Small intestine (tissue), 7 donors: Measurements from ENCODE around the gene CLEC4D. TPM values are rescaled to one million over a fixed set of nuclear protein-coding genes. Genes with fewer than 3 reads are reported as not detected.
"Not testable (repeated sequence)": the region's sequence is repeated elsewhere in the genome, so short reads cannot be mapped to it uniquely, and the experiment has no call there.

Experiments
- DNase-seq, 2 donors: peaks; one replicate each; pipeline versions ENCODE4 v3.0.0 to v3.0.0-alpha.2; 2013
- FAIRE-seq: peaks from 2 replicates; lab custom pipeline; 2012; peaks lifted over from hg19 to GRCh38; lab: Jason Lieb, UNC
- H3K27ac ChIP-seq, 3 donors: one replicate each; pipeline ENCODE4 v1.5.1; 2013; ENCODE audit warnings: low read length in 2 of 3, mild to moderate bottlenecking in 2 of 3, control low read depth in 1 of 3, inconsistent platforms in 1 of 3, low read depth in 1 of 3, moderate library complexity in 1 of 3
- H3K27me3 ChIP-seq, 3 donors: one replicate each; pipeline ENCODE4 v1.6.1; 2013; ENCODE audit warnings: low read length in 3 of 3, inconsistent platforms in 1 of 3; ENCODE audit not compliant: control insufficient read depth in 3 of 3, insufficient read depth in 3 of 3
- H3K36me3 ChIP-seq, 3 donors: one replicate each; pipeline ENCODE4 v1.6.1; 2013; ENCODE audit warnings: low read length in 3 of 3, inconsistent platforms in 1 of 3, low read depth in 1 of 3, mild to moderate bottlenecking in 1 of 3, moderate library complexity in 1 of 3; ENCODE audit not compliant: control insufficient read depth in 3 of 3, insufficient read depth in 2 of 3
- H3K4me1 ChIP-seq, 3 donors: one replicate each; pipeline ENCODE4 v1.6.1; 2013; ENCODE audit warnings: low read length in 2 of 3, inconsistent platforms in 1 of 3, low read depth in 1 of 3, mild to moderate bottlenecking in 1 of 3, moderate library complexity in 1 of 3; ENCODE audit not compliant: control insufficient read depth in 3 of 3, insufficient read depth in 2 of 3
- H3K4me3 ChIP-seq, 3 donors: one replicate each; pipeline ENCODE4 v1.5.1; 2013; ENCODE audit warnings: low read length in 3 of 3, control low read depth in 1 of 3, inconsistent platforms in 1 of 3, low read depth in 1 of 3, mild to moderate bottlenecking in 1 of 3, moderate library complexity in 1 of 3
- H3K9me3 ChIP-seq, 2 donors: one replicate each; pipeline ENCODE4 v1.6.1; 2013; ENCODE audit warnings: low read depth in 1 of 2, low read length in 1 of 2; ENCODE audit not compliant: control insufficient read depth in 2 of 2, insufficient read depth in 1 of 2
- WGBS, 3 donors: extraction: QIAGEN DNeasy Blood & Tissue Kit; methylation state at CpG; one replicate each; pipeline ENCODE4 v1.1.7; 2013; 5-methylcytosine and 5-hydroxymethylcytosine counted together
- polyA plus RNA-seq, 4 donors: library from polyadenylated mRNA; stranded (reverse) in 3 of 4; unstranded in 1 of 4; fragments of 200-250 nt in 3 of 4; fragments of 120-200 nt in 1 of 4; gene quantifications; one replicate each; pipeline versions ENCODE4 v1.2.1 to v1.2.3, GENCODE V29; 2013
- donor health status: healthy with polysubstance abuse.
- donor health status: control.
- donor health status: control.
- donor health status: Bipolar disorder and iron deficiency.
- donor health status: healthy.

CLEC4D gene
- polyA plus RNA-seq, 4 donors, result 0.03 to 0.07 TPM; not detected in 2

DNA sequence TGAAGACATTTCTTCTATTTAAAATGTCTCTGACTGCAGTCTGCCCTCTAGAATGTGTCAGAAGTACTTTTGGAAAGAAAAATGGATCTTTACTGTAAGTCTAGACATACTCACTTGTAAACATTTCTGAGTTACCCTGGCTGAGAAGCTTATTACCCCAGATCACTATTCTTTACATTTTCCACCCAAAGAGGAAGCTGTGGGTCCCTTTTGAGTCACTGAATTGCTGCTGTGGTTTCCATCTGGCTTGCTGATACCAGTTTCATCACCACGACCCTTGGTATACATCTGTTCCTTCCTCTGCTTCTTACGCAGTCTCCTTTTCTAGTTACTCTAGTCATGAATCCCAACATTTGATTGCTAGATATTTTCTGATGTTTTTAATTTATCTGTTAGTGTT, 20.2 kb upstream of the CLEC4D start:
- Histone ChIP-seq H3K27ac (no peak overlapping the region), H3K27me3 (no peaks in the 10 kb centered on the region), H3K4me3 (no peak overlapping the region), H3K4me1 (no peaks in the 10 kb centered on the region), H3K9me3 (no peaks in the 10 kb centered on the region), H3K36me3 (no peaks in the 10 kb centered on the region)
- no peak for FAIRE-seq
- WGBS, 3 donors, result 33 to 63% (median 40%) methylated on average over 1 to 2 of the region's 2 CpGs
- peak; percentile 6 to 48 for DNase-seq

- 83 to 93% (median 93%) methylated on average over 4 of the region's 4 CpGs for WGBS, 3 donors
- not testable (repeated sequence) for H3K9me3 ChIP-seq, H3K4me1 ChIP-seq, FAIRE-seq, H3K27ac ChIP-seq, H3K27me3 ChIP-seq, H3K4me3 ChIP-seq, DNase-seq, H3K36me3 ChIP-seq
Observed at GRCh38 chr12:8495671-8496070, 17.6 kb upstream of the CLEC4D start.

DNA sequence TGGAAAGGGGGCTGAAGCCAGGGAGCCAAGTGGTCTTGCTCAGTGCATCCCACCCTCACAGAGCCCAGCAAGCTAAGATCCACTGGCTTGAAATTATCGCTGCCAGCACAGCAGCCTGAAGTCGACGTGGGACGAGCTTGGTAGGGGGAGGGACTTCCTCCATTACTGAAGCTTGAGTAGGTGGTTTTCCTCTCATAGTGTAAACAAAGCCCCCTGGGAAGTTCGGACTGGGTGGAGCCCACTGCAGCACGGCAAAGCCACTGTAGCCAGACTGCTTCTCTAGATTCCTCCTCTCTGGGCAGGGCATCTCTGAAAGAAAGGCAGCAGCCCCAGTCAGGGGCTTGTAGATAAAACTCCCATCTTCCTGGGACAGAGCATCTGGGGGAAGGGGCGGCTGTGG, 17.2 kb upstream of the CLEC4D start:
- not testable (repeated sequence) for H3K9me3 ChIP-seq, H3K4me3 ChIP-seq, FAIRE-seq, H3K36me3 ChIP-seq, H3K27ac ChIP-seq, H3K27me3 ChIP-seq, DNase-seq, H3K4me1 ChIP-seq
- 48 to 76% (median 68%) methylated on average over 7 of the region's 7 CpGs for WGBS, 3 donors

GRCh38 chr12:8499616-8500015, 13.7 kb upstream of the CLEC4D start:
- H3K27me3 ChIP-seq, result peaks cover 0 to 4% (median 0%) of the 10 kb centered on the region in 3 donors
- no peak for FAIRE-seq
- no peak overlapping the region for H3K4me3 ChIP-seq
- DNase-seq, result no peak
- H3K9me3 ChIP-seq, result no peaks in the 10 kb centered on the region
- no peaks in the 10 kb centered on the region for H3K4me1 ChIP-seq
- H3K36me3 ChIP-seq, result no peaks in the 10 kb centered on the region
- 49 to 52% (median 51%) methylated on average over 4 of the region's 4 CpGs for WGBS, 3 donors
- no peak overlapping the region for H3K27ac ChIP-seq

- no peak for FAIRE-seq
Observed at GRCh38 chr12:8501720-8502119, 11.6 kb upstream of the CLEC4D start.

DNA sequence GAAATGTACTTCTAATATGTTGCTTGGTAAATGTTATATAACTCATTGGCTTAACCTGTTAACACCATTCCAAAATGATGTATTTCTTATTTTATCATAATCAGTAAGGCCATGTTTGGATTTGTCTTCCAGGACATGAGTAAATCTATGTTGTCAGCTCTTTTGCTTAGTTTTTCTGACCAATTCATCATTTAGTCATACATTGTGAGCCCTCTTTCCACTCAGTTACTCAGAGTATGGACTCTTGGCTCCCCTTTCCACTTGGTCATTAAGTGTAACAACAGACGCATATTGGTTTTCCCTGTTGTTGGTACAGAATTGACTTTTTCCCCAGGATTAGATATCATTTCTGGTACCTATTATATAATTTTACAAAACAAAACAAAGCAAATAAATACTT, 9.0 kb upstream of the CLEC4D start:
- Histone ChIP-seq H3K9me3 (no peaks in the 10 kb centered on the region), H3K27ac (no peak overlapping the region), H3K36me3 (no peaks in the 10 kb centered on the region), H3K27me3 (peaks cover 0 to 2% (median 0%) of the 10 kb centered on the region in 3 donors), H3K4me1 (no peaks in the 10 kb centered on the region), H3K4me3 (no peak overlapping the region)
- WGBS, 3 donors, result 90 to 97% (median 94%) methylated on average over 1 of the region's 1 CpG
- no peak for FAIRE-seq
- no peak for DNase-seq

More at GRCh38 chr12:8501720-8502119, 11.6 kb upstream of the CLEC4D start:
- DNase-seq, result peak in 1 of 2 donors; percentile 3
- H3K27ac ChIP-seq, result no peak overlapping the region
- H3K9me3 ChIP-seq, result no peaks in the 10 kb centered on the region
- no peak overlapping the region for H3K4me3 ChIP-seq
- H3K36me3 ChIP-seq, result no peaks in the 10 kb centered on the region
- WGBS, 3 donors, result 65 to 77% (median 74%) methylated on average over 3 of the region's 3 CpGs
- H3K4me1 ChIP-seq, result no peaks in the 10 kb centered on the region
- peaks cover 0 to 4% (median 0%) of the 10 kb centered on the region in 3 donors for H3K27me3 ChIP-seq

- Histone ChIP-seq H3K36me3 (no peaks in the 10 kb centered on the region), H3K9me3 (no peaks in the 10 kb centered on the region), H3K27ac (no peak overlapping the region), H3K4me3 (no peak overlapping the region), H3K27me3 (no peaks in the 10 kb centered on the region), H3K4me1 (no peaks in the 10 kb centered on the region)
- no peak for DNase-seq
- 92 to 94% (median 92%) methylated on average over 3 of the region's 3 CpGs for WGBS, 3 donors
- FAIRE-seq, result no peak
Observed at GRCh38 chr12:8507596-8507995, 5.7 kb upstream of the CLEC4D start.

GRCh38 chr12:8508223-8508622, 5.1 kb upstream of the CLEC4D start:
- Histone ChIP-seq H3K9me3 (no peaks in the 10 kb centered on the region), H3K27ac (no peak overlapping the region), H3K4me1 (no peaks in the 10 kb centered on the region), H3K4me3 (no peak overlapping the region), H3K27me3 (no peaks in the 10 kb centered on the region), H3K36me3 (no peaks in the 10 kb centered on the region)
- whole genome bisulfite sequencing, 3 donors, result 83 to 91% (median 89%) methylated on average over 3 of the region's 3 CpGs
- DNase-seq (no peak), FAIRE-seq (no peak)
